Transverse colon (tissue), 4 donors: ENCODE data around the gene FCGR2B. TPM values are rescaled to one million over a fixed set of nuclear protein-coding genes. Genes with fewer than 3 reads are reported as not detected.
"Not testable (repeated sequence)": the region's sequence is repeated elsewhere in the genome, so short reads cannot be mapped to it uniquely, and the experiment has no call there.

Source experiments
- DNase-seq: peaks from one replicate; pipeline ENCODE4 v3.0.0-alpha.2; 2019
- H3K27ac ChIP-seq, 4 donors: fragments of 200-600 bp; sonication (generic); 2 replicates each; pipeline ENCODE4 v1.5.1; 2016 to 2018; ENCODE audit warnings: inconsistent platforms in 4 of 4
- H3K27me3 ChIP-seq: fragments of 200-600 bp; sonication (generic); 2 replicates; pipeline ENCODE4 v1.5.1; 2017; ENCODE audit warnings: inconsistent platforms
- H3K36me3 ChIP-seq, 4 donors: fragments of 200-600 bp; sonication (generic); 2 replicates each; pipeline ENCODE4 v1.5.1; 2017 to 2019; ENCODE audit warnings: inconsistent platforms in 4 of 4
- H3K4me1 ChIP-seq, 4 donors: fragments of 200-600 bp; sonication (generic); 2 replicates each; pipeline ENCODE4 v1.5.1; 2017 to 2020; ENCODE audit warnings: inconsistent platforms in 4 of 4
- H3K4me3 ChIP-seq, 4 donors: fragments of 200-600 bp; sonication (generic); 1 replicate in 1 of 4; 2 replicates in 3 of 4; pipeline versions ENCODE4 v1.5.1 to v1.6.1; 2017 to 2019; ENCODE audit warnings: inconsistent platforms in 4 of 4
- H3K9me3 ChIP-seq, 2 donors: fragments of 200-600 bp; sonication (generic); 2 replicates each; pipeline ENCODE4 v1.5.1; 2017 to 2019; ENCODE audit warnings: inconsistent platforms in 2 of 2
- WGBS, 2 donors: methylation state at CpG; one replicate each; pipeline ENCODE4 v1.1.5; 2018; ENCODE audit warnings: low coverage in 1 of 2; 5-methylcytosine and 5-hydroxymethylcytosine counted together
- in situ Hi-C, 4 donors: fragments of 200-750 bp; cut with MboI; loops; one replicate each; pipeline versions ENCODE4 v1.15.0 to v1.15.1; 2017; ENCODE audit warnings: low sequenced_read_pairs in 3 of 4, low pct_ligation_motif_present in 1 of 4, low pct_unique_long_range_greater_than_20kb in 1 of 4
- intact Hi-C: fragments of 100-400 bp; cut with DNase I; formaldehyde crosslinking; loops from one replicate; pipeline ENCODE4 v1.15.1; 2023; ENCODE audit warnings: low total_unique reads
- total RNA-seq, 4 donors: library from RNA; depleted of rRNA; stranded (reverse); fragments of >200 nt; gene quantifications; one replicate each; pipeline ENCODE4 v1.1.0, GENCODE V29; 2016

Gene FCGR2B
- total RNA-seq: 10 to 100 TPM in 3 of 4 donors, not detected in 1; 12.4 to 17.6 (median 12.7) TPM

- DNase-seq, intact Hi-C loops, H3K27ac ChIP-seq, in situ Hi-C loops, H3K4me3 ChIP-seq, H3K4me1 ChIP-seq, H3K36me3 ChIP-seq, H3K9me3 ChIP-seq, H3K27me3 ChIP-seq: not testable (repeated sequence)
- WGBS, 2 donors: no CpG with 5 or more reads among the region's 4 CpGs
These were observed at the start of gene FCGR2B for GRCh38 chr1:161662684-161663339. TSS of gene FCGR2B (plus strand) at chr1:161663143. CDS start at chr1:161663242, 99 bp downstream.

DNA sequence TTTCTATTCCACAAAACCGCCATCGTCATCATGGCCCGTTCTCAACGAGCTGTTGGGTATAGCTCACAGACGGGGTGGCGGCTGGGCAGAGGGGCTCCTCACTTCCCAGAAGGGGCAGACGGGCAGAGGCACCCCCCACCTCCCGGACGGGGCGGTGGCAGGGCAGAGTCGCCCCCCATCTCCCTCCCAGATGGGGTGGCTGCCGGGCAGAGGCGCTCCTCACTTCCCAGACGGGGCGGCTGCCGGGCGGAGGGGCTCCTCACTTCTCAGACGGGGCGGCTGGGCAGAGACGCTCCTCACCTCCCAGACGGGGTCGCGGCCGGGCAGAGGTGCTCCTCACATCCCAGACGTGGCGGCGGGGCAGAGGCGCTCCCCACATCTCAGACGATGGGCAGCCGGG lies 46.5 kb upstream of the FCGR2B start:
- DNase-seq, H3K9me3 ChIP-seq, H3K36me3 ChIP-seq, intact Hi-C loops, H3K27me3 ChIP-seq, H3K27ac ChIP-seq, H3K4me3 ChIP-seq, H3K4me1 ChIP-seq: not testable (repeated sequence)
- WGBS, 2 donors: 93% methylated on average over 28 of the region's 30 CpGs; no CpG with 5 or more reads in 1 of the 2 donors
- in situ Hi-C loops: loop anchor here in 1 of 4 donors (25.0 kb wide), 1 partner anchor 121 kb away; the partner anchor contains the start of gene DUSP12

DNA sequence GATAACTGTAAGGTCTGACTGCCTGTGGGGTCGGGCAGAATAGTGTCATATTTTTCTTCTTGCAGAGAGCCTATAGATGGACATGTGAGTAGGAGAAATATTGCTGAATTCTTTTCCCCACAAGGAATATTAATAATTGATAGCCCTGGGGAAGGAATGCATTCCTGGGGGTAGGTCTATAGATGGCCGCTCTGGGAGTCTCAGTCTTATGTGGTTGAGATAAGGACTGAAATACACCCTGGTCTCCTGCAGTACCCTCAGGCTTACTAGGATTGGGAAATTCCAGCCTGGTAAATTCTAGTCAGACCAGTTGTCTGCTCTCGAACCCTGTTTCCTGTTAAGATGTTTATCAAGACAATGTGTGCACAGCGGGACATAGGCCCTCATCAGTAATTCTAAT lies 44.4 kb upstream of the FCGR2B start:
- H3K27ac ChIP-seq, H3K4me3 ChIP-seq, H3K4me1 ChIP-seq, H3K36me3 ChIP-seq, DNase-seq, H3K9me3 ChIP-seq, intact Hi-C loops: not testable (repeated sequence)
- WGBS, 2 donors: 87% methylated on average over 4 of the region's 4 CpGs; no CpG with 5 or more reads in 1 of the 2 donors
- in situ Hi-C loops: loop anchor here in 1 of 4 donors (25.0 kb wide), 1 partner anchor 119 kb away; the partner anchor contains the start of gene DUSP12
- peaks cover 16% of the 10 kb centered on the region for H3K27me3 ChIP-seq

DNA sequence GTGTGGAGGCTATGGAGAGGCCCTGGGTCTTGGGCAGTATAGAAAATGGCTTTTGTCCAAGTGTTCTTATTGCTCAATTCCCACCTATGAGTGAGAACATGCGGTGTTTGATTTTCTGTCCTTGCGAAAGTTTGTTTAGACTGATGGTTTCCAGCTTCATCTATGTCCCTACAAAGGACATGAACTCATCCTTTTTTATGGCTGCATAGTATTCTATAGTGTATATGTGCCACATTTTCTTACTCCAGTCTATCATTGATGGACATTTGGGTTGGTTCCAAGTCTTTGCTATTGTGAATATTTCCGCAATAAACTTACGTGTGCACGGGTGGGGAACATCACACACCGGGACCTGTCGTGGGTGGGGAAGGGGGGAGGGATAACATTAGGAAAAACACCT lies 42.5 kb upstream of the FCGR2B start:
- WGBS, 2 donors: 83 to 100% methylated on average over 2 to 7 of the region's 7 CpGs
- in situ Hi-C loops: loop anchor here in 1 of 4 donors (25.0 kb wide), 1 partner anchor 117 kb away; the partner anchor contains the start of gene DUSP12
- H3K27ac ChIP-seq, DNase-seq, H3K4me1 ChIP-seq, H3K9me3 ChIP-seq, H3K4me3 ChIP-seq, intact Hi-C loops, H3K36me3 ChIP-seq: not testable (repeated sequence)
- H3K27me3 ChIP-seq: peaks cover 16% of the 10 kb centered on the region

DNA sequence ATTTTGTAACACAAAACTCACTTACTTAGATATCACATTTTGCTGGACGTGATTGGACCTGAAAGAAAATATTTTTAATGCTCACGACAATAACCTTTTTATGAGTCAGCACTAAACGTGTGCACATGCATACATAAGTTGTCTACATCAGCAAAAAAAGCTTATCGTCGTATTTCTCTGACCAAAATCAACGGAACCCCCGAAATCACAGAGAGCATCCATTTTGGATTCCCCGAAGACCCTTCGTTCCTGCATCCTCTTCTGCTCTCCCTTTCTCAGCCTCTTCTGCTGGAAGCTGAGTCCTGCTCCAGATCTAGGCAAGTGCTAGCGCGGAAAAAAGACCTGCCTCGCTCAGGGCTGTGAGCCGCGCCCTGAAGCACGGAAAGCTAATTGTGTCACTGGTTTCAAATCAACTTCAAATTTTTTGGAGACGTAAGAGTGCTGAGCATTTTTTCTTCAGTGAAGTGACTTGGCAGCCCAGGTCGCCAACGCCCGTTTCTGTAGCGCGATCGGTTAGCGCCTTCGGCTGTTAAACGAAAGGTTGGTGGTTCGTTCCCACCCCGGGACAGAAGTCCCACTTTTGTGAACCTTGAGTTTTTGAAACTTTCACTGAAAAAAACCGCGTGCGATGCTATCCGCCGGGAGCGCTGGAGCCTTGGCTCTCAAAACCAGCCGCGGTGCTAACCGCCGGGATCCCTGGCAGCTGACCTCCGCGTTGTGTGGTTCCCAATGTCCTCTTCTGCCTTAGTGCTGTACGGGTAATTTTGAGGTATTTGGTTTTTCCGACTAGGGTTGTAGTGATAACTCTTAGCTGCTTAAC lies 41.6 kb upstream of the FCGR2B start:
- H3K36me3 ChIP-seq, H3K9me3 ChIP-seq, intact Hi-C loops, H3K4me1 ChIP-seq: not testable (repeated sequence)
- WGBS, 2 donors: 13% methylated on average over 41 of the region's 41 CpGs; no CpG with 5 or more reads in 1 of the 2 donors
- peaks cover 16% of the 10 kb centered on the region for H3K27me3 ChIP-seq
- H3K4me3 ChIP-seq: peak overlapping the region in 2 of 4 donors; percentile 29 to 37
- peak overlapping the region in 3 of 4 donors; percentile 6 to 29 (median 19) for H3K27ac ChIP-seq
- in situ Hi-C loops: loop anchor here in 1 of 4 donors (25.0 kb wide), 1 partner anchor 116 kb away; the partner anchor contains the start of gene DUSP12
- peak; percentile 46 for DNase-seq

GRCh38 chr1:161622054-161622453 lies 40.9 kb upstream of the FCGR2B start:
- H3K4me1 ChIP-seq, H3K4me3 ChIP-seq, H3K36me3 ChIP-seq, DNase-seq, intact Hi-C loops, H3K9me3 ChIP-seq: not testable (repeated sequence)
- 36% methylated on average over 8 of the region's 8 CpGs; no CpG with 5 or more reads in 1 of the 2 donors for WGBS, 2 donors
- in situ Hi-C loops: loop anchor here in 1 of 4 donors (25.0 kb wide), 1 partner anchor 115 kb away; the partner anchor contains the start of gene DUSP12
- Histone ChIP-seq H3K27me3 (peaks cover 16% of the 10 kb centered on the region), H3K27ac (peak overlapping the region in 1 of 4 donors; percentile 19)

GRCh38 chr1:161623401-161624051 lies 39.4 kb upstream of the FCGR2B start:
- peaks cover 16% of the 10 kb centered on the region for H3K27me3 ChIP-seq
- H3K4me3 ChIP-seq, intact Hi-C loops, H3K27ac ChIP-seq, H3K9me3 ChIP-seq, DNase-seq, H3K36me3 ChIP-seq, H3K4me1 ChIP-seq: not testable (repeated sequence)
- in situ Hi-C loops: loop anchor here in 1 of 4 donors (25.0 kb wide), 1 partner anchor 114 kb away; the partner anchor contains the start of gene DUSP12
- 51% methylated on average over 6 of the region's 6 CpGs; no CpG with 5 or more reads in 1 of the 2 donors for WGBS, 2 donors

GRCh38 chr1:161624605-161625004 lies 38.3 kb upstream of the FCGR2B start:
- H3K9me3 ChIP-seq, DNase-seq, H3K27ac ChIP-seq, H3K36me3 ChIP-seq, H3K4me3 ChIP-seq, H3K4me1 ChIP-seq, intact Hi-C loops: not testable (repeated sequence)
- in situ Hi-C loops: loop anchor here (25.0 kb wide), 1 partner anchor 113 kb away; the partner anchor contains the start of gene DUSP12 (in 4 of the 4)
- H3K27me3 ChIP-seq: peaks cover 16% of the 10 kb centered on the region
- WGBS, 2 donors: 84% methylated on average over 1 of the region's 1 CpG; no CpG with 5 or more reads in 1 of the 2 donors

DNA sequence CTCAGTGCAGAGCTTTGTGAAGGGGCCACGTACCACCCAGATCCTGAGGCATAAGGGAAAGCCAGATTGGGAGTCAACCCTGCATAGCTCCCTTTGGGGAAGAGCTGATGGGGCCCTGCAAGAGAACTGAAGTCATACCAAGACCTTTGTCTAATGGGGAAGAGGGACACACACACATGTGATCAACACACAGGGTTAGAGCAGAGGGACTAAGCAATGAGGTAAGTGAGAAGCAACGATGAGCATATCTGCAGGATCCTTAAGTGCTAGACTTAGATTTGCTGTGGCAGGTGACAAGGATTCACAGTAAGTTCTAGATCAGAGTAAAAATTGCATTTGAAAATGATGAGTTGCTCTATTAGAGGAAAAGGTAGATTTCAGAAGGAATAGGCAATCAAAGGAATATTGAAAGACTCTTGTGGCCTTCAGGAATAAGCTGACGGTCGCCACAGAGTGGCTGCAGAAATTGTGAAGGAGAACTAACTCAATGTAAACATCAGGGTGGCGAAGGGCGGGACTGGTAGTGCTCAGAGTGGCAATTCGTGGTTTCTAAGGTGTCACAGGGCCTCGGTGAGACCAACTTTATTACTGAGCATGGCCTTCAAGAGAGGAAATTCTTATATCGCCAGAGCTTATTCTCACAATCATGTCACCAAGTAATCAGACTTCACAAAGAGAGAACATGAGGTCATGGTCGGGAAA lies 36.3 kb upstream of the FCGR2B start:
- H3K27ac ChIP-seq, H3K9me3 ChIP-seq, H3K4me3 ChIP-seq, H3K36me3 ChIP-seq, intact Hi-C loops, H3K27me3 ChIP-seq, H3K4me1 ChIP-seq, DNase-seq: not testable (repeated sequence)
- in situ Hi-C loops: loop anchor here in 3 of 4 donors (25.0 kb wide), 1 partner anchor 111 kb away; the partner anchor contains the start of gene DUSP12 (in 3 of the 3)
- WGBS, 2 donors: 49 to 56% methylated on average over 6 to 8 of the region's 10 CpGs
